HG02588 (cell line): ENCODE data around the gene C21orf58.

Experiments used
- ATAC-seq: cut with Tn5 transposase; IDR thresholded peaks from one replicate; pipeline ENCODE4 v1.9.1; 2021; ENCODE audit warnings: mild to moderate bottlenecking, moderate library complexity; ENCODE audit not compliant: unreplicated experiment

The C21orf58 gene

DNA sequence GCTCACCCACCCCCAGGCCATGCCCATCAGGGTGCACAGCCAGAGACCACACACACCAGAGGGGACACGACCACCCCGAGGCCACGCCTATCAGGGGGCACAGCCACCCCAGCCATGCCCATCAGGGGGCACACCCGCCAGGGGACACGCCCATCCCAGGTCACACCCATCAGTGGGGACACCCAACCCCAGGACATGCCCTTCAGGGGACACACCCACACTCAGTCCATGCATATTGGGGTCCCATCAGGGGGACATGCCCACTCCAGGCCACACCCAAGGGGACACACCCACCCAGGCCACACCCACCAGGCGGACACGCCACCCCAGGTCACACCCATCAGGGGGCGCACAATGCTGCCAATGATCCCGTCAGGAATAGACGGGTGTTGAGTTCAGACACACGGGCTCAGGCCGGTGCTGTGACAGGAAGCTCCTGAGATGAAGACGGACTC, 59.0 kb downstream of the C21orf58 start:
- no peak for ATAC-seq

DNA sequence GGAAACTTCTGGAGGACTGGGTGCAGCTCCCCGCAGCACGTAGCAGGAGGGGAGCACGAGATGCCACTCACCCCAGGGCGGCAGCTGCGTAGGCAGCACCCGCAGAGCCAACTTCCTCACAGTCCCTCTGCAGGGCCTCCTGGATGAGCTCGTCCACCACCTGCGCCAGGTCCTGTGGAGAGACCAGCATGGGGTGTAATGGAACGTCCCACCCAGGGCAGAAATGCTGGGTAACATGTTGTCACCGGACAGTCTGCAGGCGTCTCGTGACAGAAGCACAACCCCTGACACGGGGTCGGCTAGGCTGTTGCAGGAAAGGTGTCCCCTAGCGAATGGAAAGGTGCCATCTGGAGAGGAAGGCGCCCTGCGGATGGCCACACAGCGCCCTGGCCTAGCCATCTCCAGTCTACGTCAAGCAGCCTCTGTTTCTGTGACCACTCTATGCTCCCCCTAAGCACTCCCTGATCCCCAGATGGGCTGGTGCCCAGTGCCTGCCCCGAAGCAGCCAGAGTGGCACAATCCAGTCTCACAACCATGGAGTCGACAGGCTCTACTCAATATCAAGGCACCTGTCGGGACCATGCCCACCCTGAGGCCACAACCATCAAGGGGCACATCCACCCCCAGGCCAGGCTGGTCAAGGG, 59.5 kb downstream of the C21orf58 start:
- no peak for ATAC-seq

DNA sequence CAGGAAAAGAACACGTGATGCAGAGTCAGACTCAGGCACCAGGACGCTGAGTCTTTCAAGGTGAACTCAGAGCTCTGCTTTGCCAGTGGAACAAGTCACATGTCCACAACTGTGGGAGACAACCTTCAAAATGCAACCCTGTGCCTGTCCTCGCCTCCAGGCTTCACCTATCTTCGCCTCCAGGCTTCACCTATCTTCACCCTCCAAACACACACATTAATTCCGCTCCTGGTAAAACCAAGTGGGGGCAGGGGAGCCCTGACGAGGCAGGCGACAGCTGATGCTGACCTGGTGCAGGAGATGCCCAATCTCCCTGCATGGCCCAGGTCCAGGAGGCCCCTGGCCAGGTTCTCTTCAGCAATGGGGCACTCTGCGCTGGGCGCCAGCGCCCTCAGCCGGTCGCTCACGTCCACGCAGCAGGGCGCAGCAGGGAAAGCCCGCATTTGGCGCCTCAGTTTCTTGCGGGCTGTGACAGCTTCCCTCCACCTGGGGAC, 67.1 kb downstream of the C21orf58 start:
- ATAC-seq: no peak

DNA sequence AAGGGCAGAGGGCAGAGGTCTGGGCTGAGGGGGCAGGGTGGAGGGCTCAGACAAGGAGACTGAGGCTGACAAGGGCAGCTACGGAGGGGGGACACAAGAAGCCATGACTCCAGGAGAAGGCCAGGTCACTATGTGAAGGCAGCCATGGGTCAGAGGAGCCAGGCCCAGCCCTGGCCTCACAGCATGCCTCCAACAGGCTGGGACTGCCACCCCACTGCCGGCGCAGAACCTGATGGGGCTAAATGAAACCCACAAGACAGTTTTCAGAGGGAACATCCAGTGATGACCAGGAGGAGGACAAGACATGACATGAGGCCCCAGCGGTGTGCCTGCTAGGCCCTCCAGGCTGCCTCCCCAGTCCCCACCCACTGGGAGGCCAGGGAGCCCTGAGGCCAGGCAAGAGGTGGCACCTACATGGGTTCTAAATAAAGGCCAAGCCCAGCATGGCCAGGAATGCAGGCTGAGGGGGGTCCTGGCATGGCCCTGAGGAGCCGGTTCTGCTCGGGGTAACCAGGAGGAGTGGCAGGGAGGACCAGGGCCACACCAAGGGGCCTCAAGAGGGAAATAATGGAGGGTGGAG, 67.8 kb downstream of the C21orf58 start:
- ATAC-seq: no peak

DNA sequence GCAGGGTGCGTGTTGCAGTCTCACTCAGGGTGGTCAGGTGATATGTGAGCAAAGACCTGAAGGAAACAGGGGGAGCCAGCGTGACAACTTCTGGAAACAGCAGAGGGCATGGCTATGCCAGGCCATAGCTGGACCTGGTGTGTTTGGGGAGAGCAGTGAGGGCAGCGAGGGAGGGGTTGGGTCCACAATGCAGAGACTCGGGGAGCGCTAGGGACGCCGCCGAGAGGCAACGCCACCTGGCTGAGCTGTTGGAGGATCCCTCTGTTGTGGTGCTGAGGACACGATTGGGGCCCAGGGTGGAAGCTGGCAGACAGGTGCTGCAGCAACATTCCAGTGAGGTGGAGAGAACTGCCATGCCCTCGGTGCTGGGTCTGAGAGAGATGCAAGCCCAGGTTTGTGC, 68.5 kb downstream of the C21orf58 start:
- no peak for ATAC-seq

DNA sequence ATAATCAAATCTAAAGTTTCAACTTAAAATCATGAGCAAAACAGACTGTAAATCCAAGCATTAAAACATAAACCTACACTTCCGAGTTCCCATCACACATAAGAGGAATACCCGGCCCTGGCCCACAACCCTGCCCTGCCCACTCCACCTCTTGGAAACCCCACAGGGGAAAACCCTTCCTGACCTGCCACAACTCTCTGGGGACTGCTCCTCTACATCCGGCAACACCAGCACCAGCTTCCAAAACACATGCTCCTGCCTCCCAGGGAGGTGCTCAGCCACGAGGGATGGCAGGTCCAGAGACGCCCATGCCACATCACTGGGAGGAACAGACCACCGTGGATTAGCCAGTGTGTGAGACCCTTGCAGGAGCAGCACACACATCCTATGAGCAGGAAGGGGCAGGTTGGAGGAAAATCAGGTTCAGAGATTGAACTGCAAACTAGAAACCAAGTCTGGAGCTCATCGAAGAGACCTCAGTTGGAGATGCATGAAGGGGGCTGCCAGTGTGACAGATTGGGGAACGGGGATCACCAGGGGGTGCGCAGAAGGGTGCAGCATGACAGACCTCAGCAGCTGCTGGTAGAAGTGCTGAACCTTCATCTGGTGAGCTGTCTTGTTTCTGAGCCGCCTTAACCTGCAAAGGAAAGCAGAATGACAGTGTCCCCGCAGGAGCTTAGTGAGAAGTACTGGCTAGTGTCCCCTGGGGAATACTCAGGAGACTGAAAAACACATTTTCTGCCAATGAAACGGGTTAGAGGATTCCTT, 69.3 kb downstream of the C21orf58 start:
- peak; percentile 44 for ATAC-seq

DNA sequence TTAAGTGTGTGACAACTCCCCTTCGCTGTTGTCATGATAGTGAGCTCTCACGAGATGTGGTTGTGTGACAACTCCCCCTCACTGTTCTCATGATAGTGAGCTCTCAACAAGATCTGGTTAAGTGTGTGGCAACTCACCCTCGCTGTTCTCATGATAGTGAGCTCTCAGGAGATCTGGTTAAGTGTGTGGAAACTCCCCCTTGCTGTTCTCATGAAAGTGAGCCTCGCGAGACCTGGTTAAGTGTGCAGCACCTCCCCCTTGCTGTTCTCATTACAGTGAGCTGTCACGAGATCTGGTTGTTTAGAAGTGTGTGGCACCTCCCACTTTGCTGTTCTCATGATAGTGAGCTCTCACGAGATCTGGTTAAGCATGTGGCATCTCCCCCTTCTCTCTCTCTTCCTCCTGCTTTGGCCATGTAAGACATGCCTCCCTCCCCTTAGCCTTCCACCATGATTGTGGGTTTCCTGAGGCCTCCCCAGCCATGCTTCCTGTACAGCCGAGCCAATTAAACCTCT, 70.0 kb downstream of the C21orf58 start:
- no peak for ATAC-seq

DNA sequence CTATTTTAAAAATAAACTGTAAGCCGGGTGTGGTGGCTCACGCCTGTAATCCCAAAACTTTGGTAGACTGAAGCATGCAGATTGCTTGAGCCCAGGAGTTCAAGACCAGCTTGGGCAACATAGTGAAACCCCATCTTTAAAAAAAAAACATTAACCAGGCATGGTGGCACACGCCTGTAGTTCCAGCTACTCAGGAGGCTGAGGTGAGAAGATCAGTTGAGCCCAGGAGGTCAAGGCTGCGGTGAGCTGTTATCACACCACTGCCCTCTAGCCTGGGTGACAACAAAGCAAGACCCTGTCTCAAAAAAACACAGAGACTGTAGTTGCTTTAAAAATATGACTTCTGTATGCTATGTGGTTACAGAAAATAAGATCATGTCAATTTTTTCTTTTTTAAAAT, 70.8 kb downstream of the C21orf58 start:
- no peak for ATAC-seq
